MCF 10A (cell line): ENCODE data around the gene PCCA. TPM values are rescaled to one million over a fixed set of nuclear protein-coding genes. Genes with fewer than 3 reads are reported as not detected.
A peak's percentile ranks its signal among the peaks of the same experiment; 100 is the strongest.

Source experiments
- BruUV-seq: library from RNA; stranded (reverse); fragments of 400-500 nt; replicated peaks from 2 replicates; lab custom pipeline; 2021; lab: Mats Ljungman, UMichigan
- CTCF ChIA-PET: fragments of 300-600 bp; sonication (Branson Sonifier 250); formaldehyde crosslinking; extraction: SDS; loops from one replicate; lab custom pipeline; 2021; ENCODE audit warnings: antibody characterized with exemption, inconsistent platforms; lab: Yijun Ruan, JAX
- POLR2A ChIA-PET: fragments of 300-600, 350-650 bp; sonication (Branson Sonifier 250); formaldehyde crosslinking; extraction: SDS; loops from one replicate; lab custom pipeline; 2020; ENCODE audit warnings: antibody characterized with exemption, inconsistent platforms; lab: Yijun Ruan, JAX
- DNase-seq: peaks from one replicate; pipeline ENCODE4 v3.0.0-alpha.2; 2018; ENCODE audit not compliant: unreplicated experiment
- H3K27ac Mint-ChIP-seq: one replicate; pipeline ENCODE4 v1.8.0; 2022; ENCODE audit warnings: mild to moderate bottlenecking, low read depth, mixed read lengths; ENCODE audit not compliant: unreplicated experiment
- H3K27me3 Mint-ChIP-seq: one replicate; pipeline ENCODE4 v1.8.0; 2022; ENCODE audit warnings: mixed read lengths; ENCODE audit not compliant: insufficient read depth, unreplicated experiment
- H3K36me3 Mint-ChIP-seq: one replicate; pipeline ENCODE4 v1.8.0; 2022; ENCODE audit warnings: mild to moderate bottlenecking, moderate library complexity, mixed read lengths; ENCODE audit not compliant: insufficient read depth, unreplicated experiment
- H3K4me1 Mint-ChIP-seq: one replicate; pipeline ENCODE4 v1.8.0; 2022; ENCODE audit warnings: mixed read lengths; ENCODE audit not compliant: insufficient read depth, unreplicated experiment
- H3K4me3 Mint-ChIP-seq: one replicate; pipeline ENCODE4 v1.8.0; 2022; ENCODE audit warnings: mild to moderate bottlenecking, moderate library complexity, mixed read lengths; ENCODE audit not compliant: unreplicated experiment
- H3K9me3 Mint-ChIP-seq: one replicate; pipeline ENCODE4 v1.8.0; 2022; ENCODE audit warnings: mixed read lengths; ENCODE audit not compliant: unreplicated experiment
- intact Hi-C: fragments of 100-400 bp; cut with micrococcal nuclease; formaldehyde crosslinking; loops from 2 replicates; pipeline ENCODE4 v1.14.1; 2022
- total RNA-seq: library from RNA; stranded (reverse); gene quantifications from 2 replicates; pipeline ENCODE4 v1.2.3, GENCODE V29; 2022
- TF ChIP-seq, protein P1 (sequence below): fragments of 200-600 bp; IDR thresholded peaks from one replicate; pipeline ENCODE4 v1.8.0; 2022; ENCODE audit warnings: antibody characterized with exemption, mild to moderate bottlenecking; ENCODE audit not compliant: unreplicated experiment

The PCCA gene
- total RNA-seq, 1 experiment from 2014 or later = 23.4 TPM

DNA sequence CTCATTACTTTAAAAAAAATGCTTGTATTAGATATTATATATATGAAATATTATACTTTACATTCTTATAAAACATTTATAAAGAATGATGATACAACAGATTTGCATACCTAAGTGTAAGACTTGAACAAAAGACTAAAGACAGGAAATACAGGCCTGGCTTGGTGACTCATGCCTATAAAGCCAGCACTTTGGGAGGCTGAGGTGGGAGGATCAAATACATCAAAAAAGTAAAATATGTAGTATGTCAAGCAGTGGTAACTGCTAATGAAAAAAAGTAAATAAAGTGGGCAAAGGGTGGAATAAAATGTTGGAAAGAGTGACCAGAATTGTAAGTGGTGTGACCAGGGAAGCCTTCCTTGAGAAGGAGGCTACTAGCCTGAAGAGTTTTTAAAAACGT is 366.0 kb downstream of the PCCA start:
- POLR2A ChIA-PET = no interaction called here
- CTCF ChIA-PET = interaction anchor here (0.6 to 0.7 kb wide), 2 partner anchors 9 to 521 kb away, joined by 3 read pairs; no protein-coding TSS in a partner anchor
- DNase-seq = peak; percentile 45
- BruUV-seq = no TSS peak
- intact Hi-C loops = no loop called here
- peaks cover 6% of the 10 kb centered on the region for H3K9me3 Mint-ChIP-seq
- H3K36me3 Mint-ChIP-seq = peaks cover 6% of the 10 kb centered on the region
- no peak overlapping the region for H3K27ac Mint-ChIP-seq
- no peaks in the 10 kb centered on the region for H3K27me3 Mint-ChIP-seq
- TF ChIP-seq, protein P1, sequence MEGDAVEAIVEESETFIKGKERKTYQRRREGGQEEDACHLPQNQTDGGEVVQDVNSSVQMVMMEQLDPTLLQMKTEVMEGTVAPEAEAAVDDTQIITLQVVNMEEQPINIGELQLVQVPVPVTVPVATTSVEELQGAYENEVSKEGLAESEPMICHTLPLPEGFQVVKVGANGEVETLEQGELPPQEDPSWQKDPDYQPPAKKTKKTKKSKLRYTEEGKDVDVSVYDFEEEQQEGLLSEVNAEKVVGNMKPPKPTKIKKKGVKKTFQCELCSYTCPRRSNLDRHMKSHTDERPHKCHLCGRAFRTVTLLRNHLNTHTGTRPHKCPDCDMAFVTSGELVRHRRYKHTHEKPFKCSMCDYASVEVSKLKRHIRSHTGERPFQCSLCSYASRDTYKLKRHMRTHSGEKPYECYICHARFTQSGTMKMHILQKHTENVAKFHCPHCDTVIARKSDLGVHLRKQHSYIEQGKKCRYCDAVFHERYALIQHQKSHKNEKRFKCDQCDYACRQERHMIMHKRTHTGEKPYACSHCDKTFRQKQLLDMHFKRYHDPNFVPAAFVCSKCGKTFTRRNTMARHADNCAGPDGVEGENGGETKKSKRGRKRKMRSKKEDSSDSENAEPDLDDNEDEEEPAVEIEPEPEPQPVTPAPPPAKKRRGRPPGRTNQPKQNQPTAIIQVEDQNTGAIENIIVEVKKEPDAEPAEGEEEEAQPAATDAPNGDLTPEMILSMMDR = no peak
- peaks cover 6% of the 10 kb centered on the region for H3K4me1 Mint-ChIP-seq
- H3K4me3 Mint-ChIP-seq = no peak overlapping the region

DNA sequence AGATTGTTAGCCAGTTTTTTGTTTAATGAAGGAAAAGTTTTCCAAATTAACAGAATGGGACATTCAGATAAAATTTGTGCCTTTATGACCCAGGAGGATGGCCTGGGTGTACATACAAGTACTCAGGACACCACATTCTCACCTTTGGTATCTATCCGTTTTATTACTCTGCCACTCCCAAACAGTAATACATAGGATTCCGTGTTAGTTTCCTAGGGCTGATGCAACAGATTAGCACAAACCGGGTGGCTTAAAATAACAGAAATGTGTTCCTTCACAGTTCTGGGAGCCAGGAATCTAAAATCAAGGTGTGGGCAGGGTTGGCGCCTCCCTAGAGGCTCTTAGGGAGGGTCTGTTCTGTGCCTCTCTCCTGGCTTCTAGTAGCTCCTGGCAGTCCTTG is 369.8 kb downstream of the PCCA start:
- H3K36me3 Mint-ChIP-seq = peaks cover 6% of the 10 kb centered on the region
- ChIA-PET CTCF (no interaction called here), POLR2A (no interaction called here)
- H3K4me1 Mint-ChIP-seq = peaks cover 11% of the 10 kb centered on the region
- no TSS peak for BruUV-seq
- no peak overlapping the region for H3K27ac Mint-ChIP-seq
- DNase-seq = no peak
- no peaks in the 10 kb centered on the region for H3K27me3 Mint-ChIP-seq
- intact Hi-C loops = no loop called here
- peaks cover 6% of the 10 kb centered on the region for H3K9me3 Mint-ChIP-seq
- TF ChIP-seq, protein P1 = no peak
- no peak overlapping the region for H3K4me3 Mint-ChIP-seq

DNA sequence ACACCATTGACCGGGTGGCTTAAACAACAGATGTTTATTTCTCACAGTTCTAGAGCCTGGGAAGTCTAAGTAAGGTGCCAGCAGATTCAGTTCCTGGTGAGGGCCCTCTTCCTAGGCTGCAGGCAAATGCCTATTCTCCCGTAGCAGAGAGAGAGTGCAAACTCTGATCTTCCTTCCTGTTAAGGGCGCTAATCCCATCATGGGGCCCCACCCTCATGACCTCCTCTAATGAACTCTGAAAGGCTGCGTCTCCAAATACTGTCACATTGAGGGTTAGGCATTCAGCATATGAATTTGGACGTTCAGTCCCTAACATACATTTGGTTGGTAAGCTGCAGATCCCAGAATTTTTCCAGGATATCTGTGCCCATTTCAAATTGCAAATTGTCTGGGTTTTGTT is 370.9 kb downstream of the PCCA start:
- CTCF ChIA-PET = no interaction called here
- intact Hi-C loops = no loop called here

DNA sequence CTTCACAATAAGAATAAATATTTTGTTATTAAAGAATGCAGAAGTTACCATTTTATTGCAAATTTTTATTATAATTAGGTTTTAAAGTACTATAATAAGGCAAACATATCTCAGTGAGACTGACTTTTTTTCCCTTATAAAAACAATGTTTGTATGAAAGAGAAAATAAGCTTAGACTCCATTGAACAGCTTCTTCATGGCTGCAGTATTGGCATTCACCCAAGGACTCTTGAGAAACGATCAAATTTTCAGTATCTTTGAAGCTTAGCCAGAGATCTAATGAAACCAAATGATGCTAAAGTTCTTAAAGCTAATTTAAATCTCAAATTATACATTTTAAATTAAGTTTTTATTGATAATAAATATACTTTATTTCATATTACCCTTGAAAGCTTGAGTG is 371.4 kb downstream of the PCCA start:
- Mint-ChIP-seq H3K4me3 (no peak overlapping the region), H3K27ac (no peak overlapping the region), H3K27me3 (no peaks in the 10 kb centered on the region), H3K9me3 (peaks cover 6% of the 10 kb centered on the region), H3K4me1 (peaks cover 5% of the 10 kb centered on the region), H3K36me3 (peaks cover 6% of the 10 kb centered on the region)
- CTCF ChIA-PET = interaction anchor here (0.6 kb wide), 1 partner anchor 47 kb away, joined by 3 read pairs; no protein-coding TSS in a partner anchor
- intact Hi-C loops = no loop called here
- DNase-seq = no peak
- BruUV-seq = no TSS peak
- POLR2A ChIA-PET = no interaction called here
- TF ChIP-seq, protein P1 = no peak

More for the DNA sequence above, 370.9 kb downstream of the PCCA start:
- no peaks in the 10 kb centered on the region for H3K27me3 Mint-ChIP-seq
- H3K27ac Mint-ChIP-seq = no peak overlapping the region
- H3K4me1 Mint-ChIP-seq = peaks cover 5% of the 10 kb centered on the region
- BruUV-seq = no TSS peak
- H3K4me3 Mint-ChIP-seq = no peak overlapping the region
- DNase-seq = no peak
- TF ChIP-seq, protein P1 = no peak
- H3K36me3 Mint-ChIP-seq = peaks cover 6% of the 10 kb centered on the region
- peaks cover 6% of the 10 kb centered on the region for H3K9me3 Mint-ChIP-seq
- POLR2A ChIA-PET = interaction anchor here (0.6 kb wide), 1 partner anchor 660 kb away, joined by 3 read pairs; no protein-coding TSS in a partner anchor
